K562 (cell line): ENCODE results near the gene PLA2R1. TPM values are rescaled to one million over a fixed set of nuclear protein-coding genes. Genes with fewer than 3 reads are reported as not detected.

Experiments
- ATAC-seq: fragments of 200-7000 bp; cut with Tn5 transposase; 3 replicates; pipeline ENCODE4 v1.9.1; 2020; ENCODE audit warnings: moderate library complexity
- BruUV-seq: library from RNA; stranded (reverse); fragments of 400-500 nt; replicated peaks from 2 replicates; lab custom pipeline; 2021; lab: Mats Ljungman, UMichigan
- CTCF ChIA-PET: fragments of 300-600 bp; formaldehyde crosslinking; extraction: SDS; loops from one replicate; lab custom pipeline; 2021; ENCODE audit warnings: low intra/inter-chr PET ratio; lab: Yijun Ruan, JAX
- POLR2A ChIA-PET: fragments of 300-600, 350-650 bp; sonication (Branson Sonifier 250); formaldehyde crosslinking; extraction: SDS; loops from one replicate; lab custom pipeline; 2021; ENCODE audit warnings: antibody characterized with exemption, inconsistent platforms; lab: Yijun Ruan, JAX
- DNase-seq, 4 experiments: peaks; one replicate each; pipeline versions ENCODE4 v3.0.0 to v3.0.0-alpha.2; 2011 to 2018; ENCODE audit warnings: low spot score in 3 of 4, mixed read lengths in 3 of 4; ENCODE audit errors: extremely low read depth in 1 of 4
- FAIRE-seq: peaks from 2 replicates; lab custom pipeline; 2011; peaks lifted over from hg19 to GRCh38; lab: Jason Lieb, UNC
- H2AFZ ChIP-seq: 2 replicates; pipeline ENCODE4 v1.6.0; 2011; ENCODE audit warnings: low read depth, low read length, control low read depth, inconsistent platforms
- H3K27ac ChIP-seq: fragments of 200-600 bp; 3 replicates; pipeline ENCODE4 v1.8.0; 2011; ENCODE audit warnings: low read depth, mild to moderate bottlenecking, control low read depth, inconsistent platforms, low read length, moderate library complexity, mixed read lengths; ENCODE audit errors: extremely low read depth
- H3K27me3 ChIP-seq, 2 experiments: fragments of 300-600 bp in 1 of 2; 2 replicates in 1 of 2; 3 replicates in 1 of 2; pipeline versions ENCODE4 v1.6.0 to v1.8.0; 2011; ENCODE audit warnings: inconsistent platforms in 2 of 2, low read length in 2 of 2, mild to moderate bottlenecking in 1 of 2, mixed read lengths in 1 of 2, moderate library complexity in 1 of 2; ENCODE audit not compliant: control insufficient read depth in 2 of 2, insufficient read depth in 2 of 2
- H3K36me3 ChIP-seq: fragments of 300-600 bp; 3 replicates; pipeline ENCODE4 v1.8.0; 2011; ENCODE audit warnings: mild to moderate bottlenecking, low read length, inconsistent platforms; ENCODE audit not compliant: control insufficient read depth, insufficient read depth
- H3K4me1 ChIP-seq, 2 experiments: fragments of 200-600 bp in 1 of 2; replicated peaks in 1 of 2; 2 replicates in 1 of 2; 3 replicates in 1 of 2; pipeline versions ENCODE4 v1.5.1 to v1.8.0; 2011; ENCODE audit warnings: inconsistent platforms in 2 of 2, low read length in 2 of 2, mild to moderate bottlenecking in 1 of 2, mixed read lengths in 1 of 2, moderate library complexity in 1 of 2; ENCODE audit not compliant: control insufficient read depth in 2 of 2, insufficient read depth in 2 of 2
- H3K4me2 ChIP-seq: 2 replicates; pipeline ENCODE4 v1.6.1; 2011; ENCODE audit warnings: low read length, control low read depth, inconsistent platforms, mixed read lengths; ENCODE audit not compliant: insufficient read depth
- H3K4me3 ChIP-seq: fragments of 200-600 bp; sonication (generic), shearing (Covaris generic); 2 replicates; pipeline ENCODE4 v1.5.1; 2016; ENCODE audit warnings: control low read depth, inconsistent platforms
- H3K79me2 ChIP-seq: fragments of 200-600 bp; 3 replicates; pipeline ENCODE4 v1.8.0; 2011; ENCODE audit warnings: low read length, inconsistent platforms; ENCODE audit not compliant: control insufficient read depth, insufficient read depth
- H3K9ac ChIP-seq, 2 experiments: 2 replicates each; pipeline versions ENCODE4 v1.6.0 to v1.6.1; 2011; ENCODE audit warnings: low read depth in 2 of 2, low read length in 2 of 2, control low read depth in 1 of 2, inconsistent platforms in 1 of 2, mild to moderate bottlenecking in 1 of 2, mixed read lengths in 1 of 2; ENCODE audit not compliant: insufficient read depth in 1 of 2
- H3K9me1 ChIP-seq: one replicate; pipeline ENCODE4 v1.6.0; 2011; ENCODE audit warnings: inconsistent platforms, mild to moderate bottlenecking, low read length, moderate library complexity; ENCODE audit not compliant: control insufficient read depth, insufficient read depth
- H3K9me3 ChIP-seq: replicated peaks from 2 replicates; pipeline ENCODE4 v1.5.1; 2011; ENCODE audit warnings: low read depth, low read length, inconsistent platforms; ENCODE audit not compliant: control insufficient read depth, insufficient read depth
- H4K20me1 ChIP-seq: replicated peaks from 2 replicates; pipeline ENCODE4 v1.6.1; 2011; ENCODE audit warnings: low read length, inconsistent platforms, mixed read lengths; ENCODE audit not compliant: control insufficient read depth, insufficient read depth
- BRCA1 ChIP-seq, 2 experiments: fragments of 450-650 bp in 1 of 2; sonication (generic) in 1 of 2; formaldehyde crosslinking in 1 of 2; IDR thresholded peaks; 2 replicates each; pipeline versions ENCODE4 v1.5.0 to v1.6.1; 2017 to 2020; ENCODE audit warnings: mild to moderate bottlenecking in 1 of 2, missing genetic modification reagents in 1 of 2
- HEY1 ChIP-seq: fragments of 250-450 bp; sonication (Bioruptor Pico); IDR thresholded peaks from 2 replicates; pipeline ENCODE4 v1.5.0; 2020; ENCODE audit warnings: mild to moderate bottlenecking, moderate library complexity, borderline replicate concordance
- NR2F6 ChIP-seq: fragments of 450-650 bp; formaldehyde crosslinking; IDR thresholded peaks from 2 replicates; pipeline ENCODE4 v1.4.0; 2020; ENCODE audit warnings: mild to moderate bottlenecking
- STAT5B ChIP-seq: fragments of 250-450 bp; sonication (Bioruptor Pico); IDR thresholded peaks from 2 replicates; pipeline ENCODE4 v1.8.0; 2021; ENCODE audit warnings: mild to moderate bottlenecking, inconsistent platforms
- ZSCAN29 ChIP-seq: fragments of 450-650 bp; IDR thresholded peaks from 2 replicates; pipeline ENCODE4 v1.6.1; 2017
- ZSCAN32 ChIP-seq: fragments of 450-650 bp; formaldehyde crosslinking; IDR thresholded peaks from 2 replicates; pipeline ENCODE4 v1.4.0; 2020; ENCODE audit warnings: mild to moderate bottlenecking, moderate library complexity
- WGBS: fragments of 100-300 bp; shearing (Covaris generic); methylation state at CpG from one replicate; pipeline ENCODE4 v1.1.6; 2016; ENCODE audit warnings: low coverage, mixed read lengths; ENCODE audit not compliant: insufficient coverage; ENCODE audit errors: missing lambda C conversion rate; 5-methylcytosine and 5-hydroxymethylcytosine counted together
- in situ Hi-C: fragments of 300-500 bp; cut with MboI; formaldehyde crosslinking; loops from 4 replicates; pipeline ENCODE4 v1.15.0; 2018; ENCODE audit warnings: inconsistent platforms, mixed read lengths
- intact Hi-C: fragments of 100-400 bp; cut with micrococcal nuclease; formaldehyde crosslinking; loops from 2 replicates; pipeline ENCODE4 v1.14.2; 2022
- polyA plus RNA-seq, 8 experiments: library from polyadenylated mRNA; depleted of rRNA in 4 of 8; stranded (reverse) in 5 of 8; unstranded in 3 of 8; fragments of >200 nt; fragmentation: Nextera tagmentation in 2 of 8; fragmentation: Illumina TruSeq in 1 of 8; extraction: Ambion mirVana in 2 of 8; extraction: Trizol in 1 of 8; gene quantifications; 2 replicates each; pipeline versions ENCODE4 v1.2.1 to v1.2.3, GENCODE V29; 2011 to 2014; ENCODE audit warnings: inconsistent platforms in 1 of 8, missing spikeins in 1 of 8
- total RNA-seq, 7 experiments: library from RNA; depleted of rRNA in 6 of 7; stranded (reverse); fragments of >200 nt in 6 of 7; fragmentation: Illumina TruSeq in 2 of 7; extraction: Trizol in 2 of 7; gene quantifications; 2 replicates each; pipeline versions ENCODE4 v1.2.1 to v1.2.3, GENCODE V29; 2011 to 2021; ENCODE audit warnings: low replicate concordance in 1 of 7
- TF ChIP-seq, protein P1 (sequence below): fragments of 150-350 bp; IDR thresholded peaks from 2 replicates; pipeline ENCODE4 v1.6.1; 2014; ENCODE audit warnings: low read depth, mild to moderate bottlenecking, low read length, borderline replicate concordance
- TF ChIP-seq, protein P2 (sequence below): fragments of 250-450 bp; sonication (Bioruptor Pico); IDR thresholded peaks from 2 replicates; pipeline ENCODE4 v1.5.1; 2021; ENCODE audit warnings: mild to moderate bottlenecking

The PLA2R1 gene
- total and polyA plus RNA-seq, 9 of the 15 experiments (the other 6 are each of a cell fraction or from before 2014, with no cell fraction given): not detected

DNA sequence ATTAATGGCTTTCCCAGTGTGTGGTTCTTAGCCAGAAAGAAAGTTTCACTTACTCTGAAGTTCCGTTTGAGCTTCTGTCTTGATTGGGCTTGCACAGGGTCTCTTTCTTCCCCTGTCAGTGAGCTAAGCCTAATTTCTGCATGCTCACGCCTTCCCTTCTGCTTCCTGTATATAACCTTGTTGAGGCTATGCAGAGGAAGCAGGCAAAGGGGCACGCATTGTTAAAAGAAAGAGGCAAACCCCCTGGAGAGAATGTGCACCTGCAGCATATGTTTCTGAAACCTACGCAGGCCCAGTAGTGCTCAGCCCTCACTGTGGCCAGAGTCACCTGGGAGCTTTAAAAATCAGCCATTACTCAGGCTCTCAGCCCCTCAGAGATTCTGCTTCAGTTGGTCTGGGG lies 14.5 kb upstream of the PLA2R1 start:
- no peak for FAIRE-seq
- no peak overlapping the region for H3K9ac ChIP-seq
- H3K27ac ChIP-seq: no peak overlapping the region
- H3K36me3 ChIP-seq: no peaks in the 10 kb centered on the region
- no peaks in the 10 kb centered on the region for H3K4me1 ChIP-seq
- ATAC-seq: no peak
- TF ChIP-seq ZSCAN32 (CRISPR knock-in tag) (no peak), NR2F6 (CRISPR knock-in tag) (no peak)
- TF ChIP-seq, all 486 proteins: peak for 0
- H3K9me1 ChIP-seq: no peaks in the 10 kb centered on the region
- intact Hi-C loops (no loop called here), in situ Hi-C loops (no loop called here)
- no TSS peak for BruUV-seq
- H3K4me3 ChIP-seq: no peak overlapping the region
- DNase-seq: no peak
- H3K27me3 ChIP-seq: no peaks in the 10 kb centered on the region
- H3K4me2 ChIP-seq: no peak overlapping the region
- no peaks in the 10 kb centered on the region for H4K20me1 ChIP-seq
- no peak overlapping the region for H2AFZ ChIP-seq
- ChIA-PET CTCF (no interaction called here), POLR2A (interaction anchor here (0.7 kb wide), 2 partner anchors 300 to 378 kb away, joined by 3 read pairs; no protein-coding TSS in a partner anchor)
- no peaks in the 10 kb centered on the region for H3K79me2 ChIP-seq
- 0% methylated on average over 4 of the region's 4 CpGs for WGBS
- H3K9me3 ChIP-seq: no peaks in the 10 kb centered on the region

DNA sequence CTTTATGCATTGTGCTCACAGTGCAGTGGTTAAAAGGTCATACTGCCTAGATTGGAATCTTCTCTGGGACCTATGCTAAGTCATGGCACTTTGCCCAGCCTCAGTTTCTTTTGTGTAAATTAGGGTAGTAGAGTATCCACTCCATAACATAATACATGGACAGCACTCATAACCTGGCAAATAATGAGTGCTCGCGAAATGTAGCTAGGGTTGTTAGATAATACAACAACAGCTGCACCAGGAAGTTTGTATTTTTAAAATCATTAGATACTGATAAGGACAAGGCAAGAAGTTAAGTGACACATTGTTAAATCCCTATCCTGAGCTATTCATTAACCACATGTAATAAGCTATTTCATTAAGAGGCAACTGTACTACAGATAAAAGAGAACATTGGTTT lies 13.8 kb upstream of the PLA2R1 start:
- no peak for FAIRE-seq

More for the DNA sequence above, 13.8 kb upstream of the PLA2R1 start:
- no peak overlapping the region for H3K9ac ChIP-seq
- ATAC-seq: no peak
- H3K9me3 ChIP-seq: no peaks in the 10 kb centered on the region
- H2AFZ ChIP-seq: no peak overlapping the region
- H3K4me3 ChIP-seq: no peak overlapping the region
- CTCF ChIA-PET: no interaction called here
- H3K4me1 ChIP-seq: no peaks in the 10 kb centered on the region
- H3K27me3 ChIP-seq: no peaks in the 10 kb centered on the region
- intact Hi-C loops: no loop called here
- H3K9me1 ChIP-seq: no peaks in the 10 kb centered on the region
- no peak for TF ChIP-seq ZSCAN29
- TF ChIP-seq, protein P1, sequence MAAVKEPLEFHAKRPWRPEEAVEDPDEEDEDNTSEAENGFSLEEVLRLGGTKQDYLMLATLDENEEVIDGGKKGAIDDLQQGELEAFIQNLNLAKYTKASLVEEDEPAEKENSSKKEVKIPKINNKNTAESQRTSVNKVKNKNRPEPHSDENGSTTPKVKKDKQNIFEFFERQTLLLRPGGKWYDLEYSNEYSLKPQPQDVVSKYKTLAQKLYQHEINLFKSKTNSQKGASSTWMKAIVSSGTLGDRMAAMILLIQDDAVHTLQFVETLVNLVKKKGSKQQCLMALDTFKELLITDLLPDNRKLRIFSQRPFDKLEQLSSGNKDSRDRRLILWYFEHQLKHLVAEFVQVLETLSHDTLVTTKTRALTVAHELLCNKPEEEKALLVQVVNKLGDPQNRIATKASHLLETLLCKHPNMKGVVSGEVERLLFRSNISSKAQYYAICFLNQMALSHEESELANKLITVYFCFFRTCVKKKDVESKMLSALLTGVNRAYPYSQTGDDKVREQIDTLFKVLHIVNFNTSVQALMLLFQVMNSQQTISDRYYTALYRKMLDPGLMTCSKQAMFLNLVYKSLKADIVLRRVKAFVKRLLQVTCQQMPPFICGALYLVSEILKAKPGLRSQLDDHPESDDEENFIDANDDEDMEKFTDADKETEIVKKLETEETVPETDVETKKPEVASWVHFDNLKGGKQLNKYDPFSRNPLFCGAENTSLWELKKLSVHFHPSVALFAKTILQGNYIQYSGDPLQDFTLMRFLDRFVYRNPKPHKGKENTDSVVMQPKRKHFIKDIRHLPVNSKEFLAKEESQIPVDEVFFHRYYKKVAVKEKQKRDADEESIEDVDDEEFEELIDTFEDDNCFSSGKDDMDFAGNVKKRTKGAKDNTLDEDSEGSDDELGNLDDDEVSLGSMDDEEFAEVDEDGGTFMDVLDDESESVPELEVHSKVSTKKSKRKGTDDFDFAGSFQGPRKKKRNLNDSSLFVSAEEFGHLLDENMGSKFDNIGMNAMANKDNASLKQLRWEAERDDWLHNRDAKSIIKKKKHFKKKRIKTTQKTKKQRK: no peak
- TF ChIP-seq HEY1 (CRISPR knock-in tag): no peak
- no peak for TF ChIP-seq STAT5B (CRISPR knock-in tag)
- TF ChIP-seq BRCA1 (IDR thresholded peaks at IDR 0.05): no peak
- no peak for TF ChIP-seq BRCA1 (CRISPR knock-in tag; IDR thresholded peaks at IDR 0.05)
- TF ChIP-seq, protein P2, sequence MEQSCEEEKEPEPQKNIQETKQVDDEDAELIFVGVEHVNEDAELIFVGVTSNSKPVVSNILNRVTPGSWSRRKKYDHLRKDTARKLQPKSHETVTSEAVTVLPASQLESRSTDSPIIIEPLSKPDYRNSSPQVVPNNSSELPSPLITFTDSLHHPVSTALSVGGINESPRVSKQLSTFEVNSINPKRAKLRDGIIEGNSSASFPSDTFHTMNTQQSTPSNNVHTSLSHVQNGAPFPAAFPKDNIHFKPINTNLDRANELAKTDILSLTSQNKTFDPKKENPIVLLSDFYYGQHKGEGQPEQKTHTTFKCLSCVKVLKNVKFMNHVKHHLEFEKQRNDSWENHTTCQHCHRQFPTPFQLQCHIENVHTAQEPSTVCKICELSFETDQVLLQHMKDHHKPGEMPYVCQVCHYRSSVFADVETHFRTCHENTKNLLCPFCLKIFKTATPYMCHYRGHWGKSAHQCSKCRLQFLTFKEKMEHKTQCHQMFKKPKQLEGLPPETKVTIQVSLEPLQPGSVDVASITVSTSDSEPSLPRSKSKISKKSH (CRISPR knock-in tag): no peak
- TF ChIP-seq, all 486 proteins: peak for 0
- Histone ChIP-seq H3K27ac (no peak overlapping the region), H3K36me3 (no peaks in the 10 kb centered on the region), H3K79me2 (no peaks in the 10 kb centered on the region), H4K20me1 (no peaks in the 10 kb centered on the region), H3K4me2 (no peak overlapping the region)
- in situ Hi-C loops: no loop called here
- POLR2A ChIA-PET: interaction anchor here (0.7 kb wide), 2 partner anchors 14 to 301 kb away, joined by 3 read pairs; no protein-coding TSS in a partner anchor
- no peak for DNase-seq
- WGBS: 0% methylated on average over 2 of the region's 2 CpGs
- no TSS peak for BruUV-seq
